ENCODE data around the gene TRIM44.

DNA sequence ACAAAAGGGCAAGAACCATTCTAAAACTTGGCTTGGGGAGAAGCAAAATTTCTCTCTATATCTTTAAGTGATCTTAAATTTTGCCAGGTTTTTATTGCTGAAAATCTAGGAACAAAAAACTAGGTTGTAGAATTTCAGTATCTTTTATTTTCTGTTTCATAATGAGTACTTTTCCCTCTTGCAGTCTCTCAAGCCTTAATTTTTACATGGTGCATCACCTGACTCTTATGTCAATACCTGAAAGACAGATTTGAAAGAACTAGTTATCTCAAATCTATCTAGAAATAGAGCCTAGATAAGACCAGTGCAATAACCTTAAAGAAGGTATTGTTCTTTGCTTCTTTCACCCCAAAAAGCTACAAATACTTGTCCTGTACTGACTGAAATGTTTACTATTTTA lies 122.1 kb downstream of the TRIM44 start:
- TF ChIP-seq POLR2A (IDR thresholded peaks at IDR 0.05; ENCODE audit: extremely low read depth, insufficient read length), result no peak
- TF ChIP-seq, protein P1, sequence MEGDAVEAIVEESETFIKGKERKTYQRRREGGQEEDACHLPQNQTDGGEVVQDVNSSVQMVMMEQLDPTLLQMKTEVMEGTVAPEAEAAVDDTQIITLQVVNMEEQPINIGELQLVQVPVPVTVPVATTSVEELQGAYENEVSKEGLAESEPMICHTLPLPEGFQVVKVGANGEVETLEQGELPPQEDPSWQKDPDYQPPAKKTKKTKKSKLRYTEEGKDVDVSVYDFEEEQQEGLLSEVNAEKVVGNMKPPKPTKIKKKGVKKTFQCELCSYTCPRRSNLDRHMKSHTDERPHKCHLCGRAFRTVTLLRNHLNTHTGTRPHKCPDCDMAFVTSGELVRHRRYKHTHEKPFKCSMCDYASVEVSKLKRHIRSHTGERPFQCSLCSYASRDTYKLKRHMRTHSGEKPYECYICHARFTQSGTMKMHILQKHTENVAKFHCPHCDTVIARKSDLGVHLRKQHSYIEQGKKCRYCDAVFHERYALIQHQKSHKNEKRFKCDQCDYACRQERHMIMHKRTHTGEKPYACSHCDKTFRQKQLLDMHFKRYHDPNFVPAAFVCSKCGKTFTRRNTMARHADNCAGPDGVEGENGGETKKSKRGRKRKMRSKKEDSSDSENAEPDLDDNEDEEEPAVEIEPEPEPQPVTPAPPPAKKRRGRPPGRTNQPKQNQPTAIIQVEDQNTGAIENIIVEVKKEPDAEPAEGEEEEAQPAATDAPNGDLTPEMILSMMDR (IDR thresholded peaks at IDR 0.05; ENCODE audit: low read depth, low read length), result no peak
